Measurements from ENCODE around the gene ALDH3A2. TPM values are rescaled to one million over a fixed set of nuclear protein-coding genes. Genes with fewer than 3 reads are reported as not detected.

ALDH3A2 gene
- total and polyA plus RNA-seq, 8 donors = 46.3 to 102 (median 57.0) TPM

- Histone ChIP-seq H3K27ac (peak overlapping the region in 3 of 4 donors; percentile 23 to 73 (median 70)), H3K36me3 (peaks cover 0 to 40% (median 3%) of the 10 kb centered on the region in 3 donors), H3K27me3 (no peaks in the 10 kb centered on the region), H3K4me1 (peaks cover 9 to 28% (median 23%) of the 10 kb centered on the region in 3 donors), H3K9me3 (no peaks in the 10 kb centered on the region), H3K4me3 (no peak overlapping the region)
- ATAC-seq (peak; percentile 58 to 80 (median 78)), FAIRE-seq (no peak), DNase-seq (no peak)
- intact Hi-C loops (cut with DNase I) = no loop called here
- TF ChIP-seq, protein P1, sequence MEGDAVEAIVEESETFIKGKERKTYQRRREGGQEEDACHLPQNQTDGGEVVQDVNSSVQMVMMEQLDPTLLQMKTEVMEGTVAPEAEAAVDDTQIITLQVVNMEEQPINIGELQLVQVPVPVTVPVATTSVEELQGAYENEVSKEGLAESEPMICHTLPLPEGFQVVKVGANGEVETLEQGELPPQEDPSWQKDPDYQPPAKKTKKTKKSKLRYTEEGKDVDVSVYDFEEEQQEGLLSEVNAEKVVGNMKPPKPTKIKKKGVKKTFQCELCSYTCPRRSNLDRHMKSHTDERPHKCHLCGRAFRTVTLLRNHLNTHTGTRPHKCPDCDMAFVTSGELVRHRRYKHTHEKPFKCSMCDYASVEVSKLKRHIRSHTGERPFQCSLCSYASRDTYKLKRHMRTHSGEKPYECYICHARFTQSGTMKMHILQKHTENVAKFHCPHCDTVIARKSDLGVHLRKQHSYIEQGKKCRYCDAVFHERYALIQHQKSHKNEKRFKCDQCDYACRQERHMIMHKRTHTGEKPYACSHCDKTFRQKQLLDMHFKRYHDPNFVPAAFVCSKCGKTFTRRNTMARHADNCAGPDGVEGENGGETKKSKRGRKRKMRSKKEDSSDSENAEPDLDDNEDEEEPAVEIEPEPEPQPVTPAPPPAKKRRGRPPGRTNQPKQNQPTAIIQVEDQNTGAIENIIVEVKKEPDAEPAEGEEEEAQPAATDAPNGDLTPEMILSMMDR (IDR thresholded peaks at IDR 0.05) = no peak
- 35 to 37% methylated on average over 6 of the region's 6 CpGs for WGBS, 2 donors
Measured at GRCh38 chr17:19660219-19660870, 11.8 kb downstream of the ALDH3A2 start.

GRCh38 chr17:19661121-19661520 lies 12.6 kb downstream of the ALDH3A2 start:
- peak overlapping the region in 3 of 4 donors; percentile 23 to 73 (median 70) for H3K27ac ChIP-seq

GRCh38 chr17:19663097-19663496 lies 14.5 kb downstream of the ALDH3A2 start:
- no peaks in the 10 kb centered on the region for H3K27me3 ChIP-seq
- H3K27ac ChIP-seq = no peak overlapping the region
- H3K4me1 ChIP-seq = peaks cover 0 to 23% (median 23%) of the 10 kb centered on the region in 3 donors
- DNase-seq (no peak), ATAC-seq (no peak), FAIRE-seq (no peak)
- intact Hi-C loops (cut with DNase I) = no loop called here
- H3K4me3 ChIP-seq = no peak overlapping the region
- 93 to 96% methylated on average over 6 of the region's 6 CpGs for WGBS, 2 donors
- TF ChIP-seq, protein P1 (IDR thresholded peaks at IDR 0.05) = no peak
- H3K36me3 ChIP-seq = peaks cover 0 to 26% (median 3%) of the 10 kb centered on the region in 3 donors
- H3K9me3 ChIP-seq = no peaks in the 10 kb centered on the region

More at GRCh38 chr17:19661121-19661520, 12.6 kb downstream of the ALDH3A2 start:
- ATAC-seq (no peak), DNase-seq (no peak), FAIRE-seq (no peak)
- Histone ChIP-seq H3K9me3 (no peaks in the 10 kb centered on the region), H3K4me3 (no peak overlapping the region), H3K36me3 (peaks cover 0 to 36% (median 3%) of the 10 kb centered on the region in 3 donors), H3K27me3 (no peaks in the 10 kb centered on the region), H3K4me1 (peaks cover 9 to 28% (median 23%) of the 10 kb centered on the region in 3 donors)
- TF ChIP-seq, protein P1 (IDR thresholded peaks at IDR 0.05) = no peak
- 92 to 95% methylated on average over 3 of the region's 3 CpGs for WGBS, 2 donors
- intact Hi-C loops (cut with DNase I) = no loop called here

- no peaks in the 10 kb centered on the region for H3K27me3 ChIP-seq
- ATAC-seq (peak in 1 of 4 donors; percentile 33), FAIRE-seq (no peak), DNase-seq (no peak)
- no peak overlapping the region for H3K4me3 ChIP-seq
- no peak overlapping the region for H3K27ac ChIP-seq
- 33 to 36% methylated on average over 5 of the region's 5 CpGs for WGBS, 2 donors
- peaks cover 0 to 26% (median 0%) of the 10 kb centered on the region in 3 donors for H3K36me3 ChIP-seq
- TF ChIP-seq, protein P1 (IDR thresholded peaks at IDR 0.05) = no peak
- peaks cover 0 to 18% (median 17%) of the 10 kb centered on the region in 3 donors for H3K4me1 ChIP-seq
- H3K9me3 ChIP-seq = no peaks in the 10 kb centered on the region
- intact Hi-C loops (cut with DNase I) = no loop called here
Measured at GRCh38 chr17:19664136-19664820, 15.7 kb downstream of the ALDH3A2 start.
